WERI-Rb-1 (cell line): ENCODE results near the gene PPFIA3.

Experiments
- DNase-seq: peaks from one replicate; pipeline ENCODE4 v3.0.0-alpha.2; 2020
- H3K27ac ChIP-seq: fragments of 250-450 bp; sonication (Bioruptor Pico); 2 replicates; pipeline ENCODE4 v1.5.1; 2020; ENCODE audit warnings: mild to moderate bottlenecking, moderate library complexity
- H3K27me3 ChIP-seq: fragments of 250-450 bp; sonication (Bioruptor Pico); 2 replicates; pipeline ENCODE4 v1.5.1; 2021; ENCODE audit warnings: mild to moderate bottlenecking, low read depth, moderate library complexity; ENCODE audit not compliant: insufficient read depth, severe bottlenecking
- H3K36me3 ChIP-seq: fragments of 250-450 bp; sonication (Bioruptor Pico); 2 replicates; pipeline ENCODE4 v1.5.1; 2020; ENCODE audit warnings: mild to moderate bottlenecking, moderate library complexity
- H3K4me3 ChIP-seq: 2 replicates; pipeline ENCODE4 v1.5.1; 2011; ENCODE audit warnings: low read depth, mild to moderate bottlenecking, control low read depth, low read length
- H3K9me3 ChIP-seq: fragments of 250-450 bp; sonication (Bioruptor Pico); 2 replicates; pipeline ENCODE4 v1.5.1; 2021; ENCODE audit warnings: mild to moderate bottlenecking, moderate library complexity; ENCODE audit not compliant: severe bottlenecking
- CTCF ChIP-seq: IDR thresholded peaks from 2 replicates; pipeline ENCODE4 v1.5.1; 2011; ENCODE audit warnings: low read depth, mild to moderate bottlenecking, control low read depth, inconsistent platforms, low read length

The PPFIA3 gene

GRCh38 chr19:49080392-49080791, 39.0 kb upstream of the PPFIA3 start:
- TF ChIP-seq CTCF, result no peak
- Histone ChIP-seq H3K27ac (no peak overlapping the region), H3K27me3 (no peaks in the 10 kb centered on the region), H3K36me3 (peaks cover 1% of the 10 kb centered on the region), H3K9me3 (peaks cover 3% of the 10 kb centered on the region), H3K4me3 (no peak overlapping the region)
- no peak for DNase-seq

GRCh38 chr19:49081273-49081672, 38.1 kb upstream of the PPFIA3 start:
- H3K36me3 ChIP-seq, result peaks cover 10% of the 10 kb centered on the region
- H3K27ac ChIP-seq, result no peak overlapping the region
- no peaks in the 10 kb centered on the region for H3K27me3 ChIP-seq
- peaks cover 3% of the 10 kb centered on the region for H3K9me3 ChIP-seq
- no peak overlapping the region for H3K4me3 ChIP-seq
- no peak for DNase-seq
- TF ChIP-seq CTCF, result no peak

GRCh38 chr19:49084206-49085019, 34.9 kb upstream of the PPFIA3 start:
- Histone ChIP-seq H3K27ac (peak overlapping the region; percentile 96), H3K27me3 (no peaks in the 10 kb centered on the region), H3K36me3 (peaks cover 39% of the 10 kb centered on the region), H3K9me3 (peaks cover 3% of the 10 kb centered on the region), H3K4me3 (peak overlapping the region; percentile 35)
- DNase-seq, result no peak
- TF ChIP-seq CTCF, result no peak

GRCh38 chr19:49085020-49085867, 34.1 kb upstream of the PPFIA3 start, which contains the start of gene SNRNP70:
SNRNP70 (plus strand) TSS chr19:49085451; CDS start chr19:49086415, 964 bp downstream.
- Histone ChIP-seq H3K36me3 (peaks cover 45% of the 10 kb centered on the region), H3K27ac (peak within 1 kb of the TSS; percentile 96), H3K9me3 (peaks cover 3% of the 10 kb centered on the region), H3K4me3 (peak within 1 kb of the TSS; percentile 99), H3K27me3 (no peaks in the 10 kb centered on the region)
- no peak for TF ChIP-seq CTCF
- DNase-seq, result peak; percentile 99

- H3K4me3 ChIP-seq, result peak overlapping the region; percentile 99
- no peak for DNase-seq
- H3K9me3 ChIP-seq, result peaks cover 3% of the 10 kb centered on the region
- peaks cover 51% of the 10 kb centered on the region for H3K36me3 ChIP-seq
- peak overlapping the region; percentile 96 for H3K27ac ChIP-seq
- no peak for TF ChIP-seq CTCF
- no peaks in the 10 kb centered on the region for H3K27me3 ChIP-seq
Measured at GRCh38 chr19:49085868-49086232, 33.5 kb upstream of the PPFIA3 start.
